Muscle of leg (tissue), 11 donors: ENCODE results near the gene GRIK4. TPM values are rescaled to one million over a fixed set of nuclear protein-coding genes. Genes with fewer than 3 reads are reported as not detected.
"Not testable (repeated sequence)": the region's sequence is repeated elsewhere in the genome, so short reads cannot be mapped to it uniquely, and the experiment has no call there.

Experiments
- DNase-seq: peaks from one replicate; pipeline ENCODE4 v3.0.0; 2013
- H3K27ac ChIP-seq: one replicate; pipeline ENCODE4 v1.5.1; 2013; ENCODE audit warnings: mild to moderate bottlenecking, low read length, control low read depth
- H3K27me3 ChIP-seq: one replicate; pipeline ENCODE4 v1.6.1; 2013; ENCODE audit warnings: low read length; ENCODE audit not compliant: control insufficient read depth, insufficient read depth
- H3K36me3 ChIP-seq: one replicate; pipeline ENCODE4 v1.6.1; 2013; ENCODE audit warnings: low read length; ENCODE audit not compliant: control insufficient read depth, insufficient read depth
- H3K4me1 ChIP-seq: one replicate; pipeline ENCODE4 v1.6.1; 2013; ENCODE audit warnings: low read length; ENCODE audit not compliant: control insufficient read depth, insufficient read depth
- H3K4me3 ChIP-seq: one replicate; pipeline ENCODE4 v1.5.1; 2013; ENCODE audit warnings: low read length, control low read depth
- H3K9me3 ChIP-seq: replicated peaks from 2 replicates; pipeline ENCODE4 v1.6.1; 2013; ENCODE audit warnings: low read depth, low read length; ENCODE audit not compliant: control insufficient read depth
- WGBS: methylation state at CpG from one replicate; pipeline ENCODE4 v1.1.5; 2013; ENCODE audit warnings: missing lambda C conversion rate; ENCODE audit not compliant: insufficient coverage; 5-methylcytosine and 5-hydroxymethylcytosine counted together
- polyA plus RNA-seq, 8 donors: library from polyadenylated mRNA; unstranded; fragments of 120-200 nt; gene quantifications; one replicate each; pipeline versions ENCODE4 v1.2.1 to v1.2.3, GENCODE V29; 2013; ENCODE audit warnings: inconsistent platforms in 1 of 8, low replicate concordance in 1 of 8; ENCODE audit not compliant: insufficient read length in 8 of 8, insufficient read depth in 1 of 8
- total RNA-seq: library from RNA; stranded (reverse); fragments of 120-200 nt; gene quantifications from one replicate; pipeline ENCODE4 v1.2.4, GENCODE V29; 2013

Gene GRIK4
- total and polyA plus RNA-seq, 9 donors, result 0.09 to 1.3 (median 0.50) TPM

- Histone ChIP-seq H3K36me3 (no peaks in the 10 kb centered on the region), H3K4me1 (no peaks in the 10 kb centered on the region), H3K4me3 (no peak overlapping the region), H3K9me3 (no peaks in the 10 kb centered on the region), H3K27me3 (peaks cover 8% of the 10 kb centered on the region), H3K27ac (no peak overlapping the region)
- 89% methylated on average over 3 of the region's 4 CpGs for WGBS
- DNase-seq, result no peak
Observed at GRCh38 chr11:120749395-120749794, 237.8 kb downstream of the GRIK4 start.

GRCh38 chr11:120750647-120751549 is 239.3 kb downstream of the GRIK4 start:
- no peaks in the 10 kb centered on the region for H3K9me3 ChIP-seq
- no peaks in the 10 kb centered on the region for H3K4me1 ChIP-seq
- no peak overlapping the region for H3K27ac ChIP-seq
- H3K4me3 ChIP-seq, result no peak overlapping the region
- no peak for DNase-seq
- H3K36me3 ChIP-seq, result no peaks in the 10 kb centered on the region
- WGBS, result 59% methylated on average over 4 of the region's 12 CpGs
- peaks cover 7% of the 10 kb centered on the region for H3K27me3 ChIP-seq

- Histone ChIP-seq H3K27ac (no peak overlapping the region), H3K4me1 (no peaks in the 10 kb centered on the region), H3K9me3 (no peaks in the 10 kb centered on the region), H3K36me3 (no peaks in the 10 kb centered on the region), H3K4me3 (no peak overlapping the region), H3K27me3 (peaks cover 7% of the 10 kb centered on the region)
- 21% methylated on average over 7 of the region's 9 CpGs for WGBS
- no peak for DNase-seq
Observed at GRCh38 chr11:120751550-120751949, 240.0 kb downstream of the GRIK4 start.

- DNase-seq, result no peak
- no peak overlapping the region for H3K27ac ChIP-seq
- peaks cover 8% of the 10 kb centered on the region for H3K27me3 ChIP-seq
- H3K4me1 ChIP-seq, result no peaks in the 10 kb centered on the region
- H3K36me3 ChIP-seq, result no peaks in the 10 kb centered on the region
- no peak overlapping the region for H3K4me3 ChIP-seq
- H3K9me3 ChIP-seq, result no peaks in the 10 kb centered on the region
- WGBS, result 56% methylated on average over 2 of the region's 7 CpGs
Observed at GRCh38 chr11:120752668-120753067, 241.1 kb downstream of the GRIK4 start.

- WGBS, result 61% methylated on average over 2 of the region's 3 CpGs
- DNase-seq, result no peak
- H3K9me3 ChIP-seq, result no peaks in the 10 kb centered on the region
- H3K27me3 ChIP-seq, result peaks cover 2% of the 10 kb centered on the region
- no peaks in the 10 kb centered on the region for H3K4me1 ChIP-seq
- H3K27ac ChIP-seq, result no peak overlapping the region
- H3K4me3 ChIP-seq, result no peak overlapping the region
- H3K36me3 ChIP-seq, result no peaks in the 10 kb centered on the region
Observed at GRCh38 chr11:120756931-120757330, 245.4 kb downstream of the GRIK4 start.

GRCh38 chr11:120759046-120759445 is 247.5 kb downstream of the GRIK4 start:
- H3K9me3 ChIP-seq, result no peaks in the 10 kb centered on the region
- peaks cover 2% of the 10 kb centered on the region for H3K27me3 ChIP-seq
- no peak overlapping the region for H3K27ac ChIP-seq
- WGBS, result 67% methylated on average over 2 of the region's 2 CpGs
- DNase-seq, result no peak
- no peak overlapping the region for H3K4me3 ChIP-seq
- no peaks in the 10 kb centered on the region for H3K4me1 ChIP-seq
- H3K36me3 ChIP-seq, result no peaks in the 10 kb centered on the region

- not testable (repeated sequence) for H3K36me3 ChIP-seq, H3K27ac ChIP-seq, H3K4me1 ChIP-seq, H3K4me3 ChIP-seq, DNase-seq, H3K27me3 ChIP-seq, H3K9me3 ChIP-seq
- WGBS, result no CpG with 5 or more reads among the region's 2 CpGs
Observed at GRCh38 chr11:120765710-120766109, 254.2 kb downstream of the GRIK4 start.

GRCh38 chr11:120766318-120766717 is 254.8 kb downstream of the GRIK4 start:
- H3K27ac ChIP-seq, result no peak overlapping the region
- WGBS, result 63% methylated on average over 1 of the region's 7 CpGs
- H3K27me3 ChIP-seq, result no peaks in the 10 kb centered on the region
- H3K4me3 ChIP-seq, result no peak overlapping the region
- no peaks in the 10 kb centered on the region for H3K36me3 ChIP-seq
- no peaks in the 10 kb centered on the region for H3K4me1 ChIP-seq
- DNase-seq, result no peak
- H3K9me3 ChIP-seq, result peaks cover 8% of the 10 kb centered on the region

- Histone ChIP-seq H3K36me3 (no peaks in the 10 kb centered on the region), H3K4me1 (no peaks in the 10 kb centered on the region), H3K9me3 (peaks cover 8% of the 10 kb centered on the region), H3K27me3 (peaks cover 3% of the 10 kb centered on the region), H3K27ac (no peak overlapping the region), H3K4me3 (no peak overlapping the region)
- DNase-seq, result no peak
- no CpG with 5 or more reads among the region's 2 CpGs for WGBS
Observed at GRCh38 chr11:120768949-120769348, 257.4 kb downstream of the GRIK4 start.

- H3K9me3 ChIP-seq, result peaks cover 8% of the 10 kb centered on the region
- H3K36me3 ChIP-seq, result no peaks in the 10 kb centered on the region
- no CpG with 5 or more reads among the region's 1 CpG for WGBS
- H3K27me3 ChIP-seq, result peaks cover 3% of the 10 kb centered on the region
- no peak overlapping the region for H3K27ac ChIP-seq
- H3K4me1 ChIP-seq, result no peaks in the 10 kb centered on the region
- no peak for DNase-seq
- H3K4me3 ChIP-seq, result no peak overlapping the region
Observed at GRCh38 chr11:120769906-120770305, 258.4 kb downstream of the GRIK4 start.
